H9 (cell line): ENCODE results near the gene DMKN. TPM values are rescaled to one million over a fixed set of nuclear protein-coding genes. Genes with fewer than 3 reads are reported as not detected.

Experiments
- DNase-seq: peaks from one replicate; pipeline ENCODE4 v3.0.0-alpha.2; 2017
- H2AFZ ChIP-seq: one replicate; pipeline ENCODE4 v1.6.1; 2013; ENCODE audit warnings: mild to moderate bottlenecking, low read length, control low read depth, moderate library complexity
- H2AK5ac ChIP-seq: 2 replicates; pipeline ENCODE4 v1.6.1; 2013; ENCODE audit warnings: low read length, control low read depth, mixed read lengths; ENCODE audit not compliant: insufficient read length
- H2BK120ac ChIP-seq: one replicate; pipeline ENCODE4 v1.6.1; 2013; ENCODE audit warnings: low read depth, mild to moderate bottlenecking, low read length, control low read depth, inconsistent platforms; ENCODE audit not compliant: poor library complexity, severe bottlenecking
- H2BK12ac ChIP-seq: 2 replicates; pipeline ENCODE4 v1.6.1; 2013; ENCODE audit warnings: low read length, control low read depth, mixed read lengths, low read depth; ENCODE audit not compliant: insufficient read length
- H2BK15ac ChIP-seq: 2 replicates; pipeline ENCODE4 v1.6.1; 2013; ENCODE audit warnings: low read depth, low read length, control low read depth
- H2BK20ac ChIP-seq: one replicate; pipeline ENCODE4 v1.6.1; 2013; ENCODE audit warnings: low read depth, mild to moderate bottlenecking, low read length, control low read depth, inconsistent platforms; ENCODE audit not compliant: poor library complexity, severe bottlenecking
- H2BK5ac ChIP-seq: 2 replicates; pipeline ENCODE4 v1.6.1; 2013; ENCODE audit warnings: low read length, control low read depth, mixed read lengths; ENCODE audit not compliant: insufficient read length
- H3K14ac ChIP-seq: 2 replicates; pipeline ENCODE4 v1.6.1; 2013; ENCODE audit warnings: low read length, control low read depth; ENCODE audit not compliant: insufficient read depth
- H3K18ac ChIP-seq: 2 replicates; pipeline ENCODE4 v1.6.1; 2013; ENCODE audit warnings: low read depth, mild to moderate bottlenecking, mixed read lengths, low read length, control low read depth; ENCODE audit not compliant: insufficient read length
- H3K23ac ChIP-seq: 2 replicates; pipeline ENCODE4 v1.6.1; 2013; ENCODE audit warnings: low read length, control low read depth, mixed read lengths, low read depth; ENCODE audit not compliant: insufficient read length
- H3K23me2 ChIP-seq: 2 replicates; pipeline ENCODE4 v1.6.1; 2013; ENCODE audit warnings: low read depth, mild to moderate bottlenecking, mixed read lengths, low read length, control low read depth; ENCODE audit not compliant: insufficient read length, poor library complexity, severe bottlenecking
- H3K27ac ChIP-seq: 2 replicates; pipeline ENCODE4 v1.5.1; 2013; ENCODE audit warnings: low read length, control low read depth, mixed read lengths, low read depth; ENCODE audit not compliant: insufficient read length
- H3K27me3 ChIP-seq: 2 replicates; pipeline ENCODE4 v1.6.1; 2013; ENCODE audit warnings: low read length, control low read depth, inconsistent platforms; ENCODE audit not compliant: insufficient read depth
- H3K4ac ChIP-seq: 2 replicates; pipeline ENCODE4 v1.6.1; 2013; ENCODE audit warnings: low read depth, mild to moderate bottlenecking, control low read depth, inconsistent platforms, low read length, moderate library complexity
- H3K4me1 ChIP-seq: 2 replicates; pipeline ENCODE4 v1.6.1; 2013; ENCODE audit warnings: low read length, control low read depth, inconsistent platforms; ENCODE audit not compliant: insufficient read depth
- H3K4me2 ChIP-seq: 2 replicates; pipeline ENCODE4 v1.6.1; 2013; ENCODE audit warnings: low read length, control low read depth, mixed read lengths; ENCODE audit not compliant: insufficient read length, insufficient read depth
- H3K56ac ChIP-seq: 2 replicates; pipeline ENCODE4 v1.6.1; 2013; ENCODE audit warnings: low read depth, mild to moderate bottlenecking, mixed read lengths, low read length, control low read depth; ENCODE audit not compliant: insufficient read length
- H3K79me1 ChIP-seq: 2 replicates; pipeline ENCODE4 v1.6.1; 2013; ENCODE audit warnings: low read depth, mild to moderate bottlenecking, moderate library complexity, low read length, control low read depth, inconsistent platforms; ENCODE audit not compliant: insufficient read depth, poor library complexity, severe bottlenecking
- H3K79me2 ChIP-seq: 2 replicates; pipeline ENCODE4 v1.6.1; 2013; ENCODE audit warnings: low read length, control low read depth, inconsistent platforms; ENCODE audit not compliant: insufficient read depth
- H3K9ac ChIP-seq: 2 replicates; pipeline ENCODE4 v1.6.1; 2013; ENCODE audit warnings: low read length, control low read depth, mixed read lengths; ENCODE audit not compliant: insufficient read length; ENCODE audit errors: extremely low read depth
- H3K9me3 ChIP-seq: one replicate; pipeline ENCODE4 v1.6.1; 2013; ENCODE audit warnings: low read depth, low read length, inconsistent platforms; ENCODE audit not compliant: control insufficient read depth
- H3T11ph ChIP-seq: one replicate; pipeline ENCODE4 v1.6.1; 2013; ENCODE audit warnings: mild to moderate bottlenecking, low read length, control low read depth, inconsistent platforms
- H4K20me1 ChIP-seq: one replicate; pipeline ENCODE4 v1.6.1; 2013; ENCODE audit not compliant: control insufficient read depth, insufficient read length, insufficient read depth
- H4K5ac ChIP-seq: 2 replicates; pipeline ENCODE4 v1.6.1; 2013; ENCODE audit warnings: low read depth, mild to moderate bottlenecking, mixed read lengths, low read length, control low read depth; ENCODE audit not compliant: insufficient read length
- H4K8ac ChIP-seq: replicated peaks from 2 replicates; pipeline ENCODE4 v1.6.1; 2013; ENCODE audit warnings: low read length, control low read depth, mixed read lengths, low read depth; ENCODE audit not compliant: insufficient read length
- H4K91ac ChIP-seq: 2 replicates; pipeline ENCODE4 v1.6.1; 2013; ENCODE audit warnings: low read depth, mild to moderate bottlenecking, moderate library complexity, mixed read lengths, low read length, control low read depth; ENCODE audit not compliant: insufficient read length
- H3K27ac Mint-ChIP-seq, 3 experiments: 2 replicates in 2 of 3; 3 replicates in 1 of 3; pipeline ENCODE4 v1.8.0; 2020 to 2021; ENCODE audit warnings: mixed read lengths in 3 of 3, mild to moderate bottlenecking in 1 of 3, moderate library complexity in 1 of 3
- H3K27me3 Mint-ChIP-seq: 2 replicates; pipeline ENCODE4 v1.8.0; 2021; ENCODE audit warnings: low read depth, mild to moderate bottlenecking, moderate library complexity, mixed read lengths
- H3K36me3 Mint-ChIP-seq, 3 experiments: 2 replicates in 2 of 3; 3 replicates in 1 of 3; pipeline ENCODE4 v1.8.0; 2020 to 2021; ENCODE audit warnings: low read depth in 3 of 3, mixed read lengths in 3 of 3; ENCODE audit not compliant: insufficient read depth in 1 of 3
- H3K4me1 Mint-ChIP-seq, 2 experiments: 2 replicates each; pipeline ENCODE4 v1.8.0; 2020; ENCODE audit warnings: mixed read lengths in 2 of 2
- H3K4me3 Mint-ChIP-seq, 2 experiments: 2 replicates in 1 of 2; 3 replicates in 1 of 2; pipeline ENCODE4 v1.8.0; 2020 to 2021; ENCODE audit warnings: mild to moderate bottlenecking in 2 of 2, mixed read lengths in 2 of 2, moderate library complexity in 1 of 2
- H3K9me3 Mint-ChIP-seq, 2 experiments: 2 replicates in 1 of 2; 3 replicates in 1 of 2; pipeline ENCODE4 v1.8.0; 2020; ENCODE audit warnings: mild to moderate bottlenecking in 2 of 2, mixed read lengths in 2 of 2, moderate library complexity in 1 of 2
- CTCF ChIP-seq: fragments of 200-600 bp; sonication (generic); conservative IDR thresholded peaks from 3 replicates; pipeline ENCODE4 v1.8.0; 2021; ENCODE audit warnings: antibody characterized with exemption, mild to moderate bottlenecking
- WGBS: extraction: QIAGEN DNeasy Blood & Tissue Kit; methylation state at CpG from one replicate; pipeline ENCODE4 v1.1.7; 2013; ENCODE audit warnings: missing lambda C conversion rate, low lambda C conversion rate, mixed read lengths; ENCODE audit not compliant: insufficient read length; ENCODE audit errors: extremely low coverage; 5-methylcytosine and 5-hydroxymethylcytosine counted together
- total RNA-seq: library from RNA; stranded (reverse); gene quantifications from 2 replicates; pipeline ENCODE4 v1.2.1, GENCODE V29; 2021

DMKN gene
- total RNA-seq, 1 experiment from 2014 or later = 278 TPM

- no peak overlapping the region for H4K91ac ChIP-seq
- no peak for DNase-seq
- H2BK5ac ChIP-seq = no peak overlapping the region
- Mint-ChIP-seq H3K27me3 (peaks cover 37% of the 10 kb centered on the region), H3K4me1 (peaks cover 18 to 42% of the 10 kb centered on the region in 2 experiments), H3K9me3 (no peaks in the 10 kb centered on the region; a peak in 1 of 5 replicates), H3K36me3 (no peaks in the 10 kb centered on the region; a peak in 2 of 7 replicates), H3K4me3 (no peak overlapping the region), H3K27ac (no peak overlapping the region; a peak in 1 of 7 replicates)
- no peak overlapping the region for H3K18ac ChIP-seq
- no peak overlapping the region for H3K9ac ChIP-seq
- no peak overlapping the region for H3K4ac ChIP-seq
- H3K4me1 ChIP-seq = peaks cover 5% of the 10 kb centered on the region; the same call in 1 of the 2 replicates
- no peak overlapping the region for H3T11ph ChIP-seq
- no peak overlapping the region for H3K23ac ChIP-seq
- no peak for TF ChIP-seq CTCF
- no peaks in the 10 kb centered on the region for H3K79me2 ChIP-seq
- H2BK12ac ChIP-seq = no peak overlapping the region
- no peak overlapping the region for H4K8ac ChIP-seq
- no peak overlapping the region for H3K27ac ChIP-seq
- H2BK120ac ChIP-seq = no peak overlapping the region
- no peak overlapping the region for H3K14ac ChIP-seq
- no peak overlapping the region for H3K56ac ChIP-seq
- no peak overlapping the region for H2BK15ac ChIP-seq
- H3K79me1 ChIP-seq = no peaks in the 10 kb centered on the region
- H3K23me2 ChIP-seq = peaks cover 7% of the 10 kb centered on the region
- H3K27me3 ChIP-seq = no peaks in the 10 kb centered on the region; the same call in 1 of the 2 replicates
- no peak overlapping the region for H2BK20ac ChIP-seq
- H2AK5ac ChIP-seq = no peak overlapping the region
- no peaks in the 10 kb centered on the region for H4K20me1 ChIP-seq
- H3K9me3 ChIP-seq = no peaks in the 10 kb centered on the region
- no peak overlapping the region for H4K5ac ChIP-seq
- no peak overlapping the region for H2AFZ ChIP-seq
- no CpG with 5 or more reads among the region's 12 CpGs for WGBS
- no peak overlapping the region for H3K4me2 ChIP-seq
These were observed 9.4 kb upstream of the DMKN start for GRCh38 chr19:35522745-35523327.
